DOHH2 (cell line): ENCODE data around the gene ENOX1.

Experiments used
- CTCF ChIP-seq: fragments of 200-600 bp; sonication (generic); IDR thresholded peaks from one replicate; pipeline ENCODE4 v1.5.1; 2014; ENCODE audit warnings: antibody characterized with exemption, mild to moderate bottlenecking, low read depth, low read length; ENCODE audit not compliant: poor library complexity, severe bottlenecking
- EZH2phosphoT487 ChIP-seq: fragments of 200-600 bp; sonication (generic); IDR thresholded peaks from 2 replicates; pipeline ENCODE4 v1.6.1; 2017; ENCODE audit warnings: borderline replicate concordance, mild to moderate bottlenecking, antibody characterized with exemption, low read length, moderate library complexity, mixed read lengths

DNA sequence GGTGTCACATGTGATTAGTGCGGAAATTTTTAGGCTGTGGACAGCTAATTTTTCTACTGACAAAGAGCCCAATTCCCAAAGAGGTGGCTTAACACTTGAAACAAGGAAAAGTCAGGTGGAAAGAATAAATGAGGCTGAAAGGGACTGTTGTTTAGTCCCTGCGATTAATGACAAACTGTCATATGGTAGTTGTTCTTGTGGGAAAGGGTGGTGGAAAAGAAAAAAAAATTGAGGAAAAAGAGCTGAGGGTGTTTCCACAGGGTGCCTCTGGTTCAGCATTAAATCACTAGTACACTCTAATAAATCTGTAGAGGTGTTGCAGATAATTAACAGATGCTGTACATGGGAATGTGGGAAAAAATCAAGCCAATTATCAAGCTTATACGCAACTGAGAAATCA is 462.6 kb downstream of the ENOX1 start:
- no peak for TF ChIP-seq CTCF
- no peak for TF ChIP-seq EZH2phosphoT487
